Measurements from ENCODE around the gene SYNM. TPM values are rescaled to one million over a fixed set of nuclear protein-coding genes. Genes with fewer than 3 reads are reported as not detected.

SYNM gene
- polyA plus RNA-seq, 2 donors = 20.3 to 40.8 TPM

DNA sequence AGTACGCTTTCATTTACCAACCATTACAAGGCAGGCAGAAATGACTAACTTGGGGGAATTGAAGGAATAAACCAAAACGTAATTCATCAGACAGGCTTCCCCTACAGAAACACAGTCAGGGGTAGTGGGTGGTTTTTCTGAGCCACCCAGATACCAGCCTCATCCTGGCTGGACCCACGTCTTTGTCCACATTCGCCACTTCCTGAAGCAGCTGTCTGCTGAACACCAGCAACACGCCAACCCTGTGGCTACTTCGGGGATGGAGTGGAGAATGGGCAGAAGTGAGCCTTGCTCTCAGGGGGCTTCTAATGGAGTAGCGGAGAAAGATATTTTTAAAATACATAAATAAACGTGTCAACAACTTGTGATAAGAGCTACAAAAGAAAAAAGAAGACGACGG, 40.1 kb downstream of the SYNM start:
- Histone ChIP-seq H3K9me3 (ENCODE audit: control insufficient read depth in 2 of 2, insufficient read depth in 1 of 2, low read depth in 1 of 2, low read length in 1 of 2) (no peaks in the 10 kb centered on the region), H3K36me3 (ENCODE audit: control insufficient read depth in 2 of 2, insufficient read depth in 2 of 2, low read length in 1 of 2) (peaks cover 0 to 3% of the 10 kb centered on the region in 2 donors), H3K4me3 (ENCODE audit: low read depth in 1 of 2, low read length in 2 of 2) (no peak overlapping the region), H3K27me3 (ENCODE audit: control insufficient read depth in 1 of 2, insufficient read depth in 2 of 2, low read length in 2 of 2) (no peaks in the 10 kb centered on the region), H3K27ac (ENCODE audit: low read depth in 2 of 2, low read length in 1 of 2) (peak overlapping the region in 1 of 2 donors; percentile 65), H3K4me1 (ENCODE audit: control insufficient read depth in 2 of 2, insufficient read depth in 2 of 2, low read length in 1 of 2) (no peaks in the 10 kb centered on the region)
- WGBS, 2 donors = 87 to 90% methylated on average over 10 of the region's 10 CpGs

DNA sequence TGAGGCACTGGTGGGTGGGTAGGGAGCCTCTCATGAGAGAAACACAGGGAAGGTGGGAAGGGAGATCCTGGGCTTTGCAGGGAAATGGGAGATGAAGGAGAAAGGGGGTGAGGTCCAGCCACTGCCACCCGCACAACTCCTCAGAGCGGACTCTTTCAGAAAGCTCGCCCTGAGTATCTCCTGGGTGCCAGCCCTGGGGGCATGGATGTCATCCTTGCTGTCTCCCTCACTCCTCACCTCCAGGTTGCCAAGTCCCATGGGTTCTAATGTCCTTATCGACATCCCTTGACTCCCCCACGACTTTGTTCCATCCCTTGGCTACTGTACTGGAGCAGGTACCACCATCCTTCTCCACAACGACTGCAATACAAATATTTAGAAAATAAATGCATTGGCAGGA, 40.9 kb downstream of the SYNM start:
- Histone ChIP-seq H3K36me3 (ENCODE audit: control insufficient read depth in 2 of 2, insufficient read depth in 2 of 2, low read length in 1 of 2) (peaks cover 0 to 3% of the 10 kb centered on the region in 2 donors), H3K4me3 (ENCODE audit: low read depth in 1 of 2, low read length in 2 of 2) (no peak overlapping the region), H3K27ac (ENCODE audit: low read depth in 2 of 2, low read length in 1 of 2) (peak overlapping the region in 1 of 2 donors; percentile 40), H3K27me3 (ENCODE audit: control insufficient read depth in 1 of 2, insufficient read depth in 2 of 2, low read length in 2 of 2) (no peaks in the 10 kb centered on the region), H3K9me3 (ENCODE audit: control insufficient read depth in 2 of 2, insufficient read depth in 1 of 2, low read depth in 1 of 2, low read length in 1 of 2) (no peaks in the 10 kb centered on the region), H3K4me1 (ENCODE audit: control insufficient read depth in 2 of 2, insufficient read depth in 2 of 2, low read length in 1 of 2) (no peaks in the 10 kb centered on the region)
- 82 to 87% methylated on average over 6 of the region's 6 CpGs for WGBS, 2 donors

DNA sequence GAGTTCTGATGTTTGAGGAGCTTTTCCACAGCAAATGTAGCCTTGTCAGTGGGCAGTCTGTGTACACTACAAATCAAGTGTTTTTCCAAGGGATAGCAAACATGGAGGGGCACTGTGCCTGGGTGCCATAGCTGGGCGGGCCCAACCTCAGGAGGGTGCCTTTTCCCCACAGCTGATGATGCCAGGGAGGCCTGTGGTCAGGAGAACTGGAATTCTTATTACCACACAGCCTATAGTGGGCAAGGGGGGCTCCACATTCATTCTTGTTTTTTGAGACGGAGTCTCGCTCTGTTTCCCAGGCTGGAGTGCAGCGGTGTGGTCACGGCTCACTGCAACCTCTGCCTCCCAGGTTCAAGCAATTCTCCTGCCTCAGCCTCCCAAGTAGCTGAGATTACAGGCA, 41.8 kb downstream of the SYNM start:
- peak overlapping the region in 1 of 2 donors; percentile 64 for H3K27ac ChIP-seq (ENCODE audit: low read depth in 2 of 2, low read length in 1 of 2)
- H3K27me3 ChIP-seq (ENCODE audit: control insufficient read depth in 1 of 2, insufficient read depth in 2 of 2, low read length in 2 of 2) = no peaks in the 10 kb centered on the region
- 96 to 97% methylated on average over 5 of the region's 5 CpGs for WGBS, 2 donors
- peaks cover 2 to 3% of the 10 kb centered on the region in 2 donors for H3K36me3 ChIP-seq (ENCODE audit: control insufficient read depth in 2 of 2, insufficient read depth in 2 of 2, low read length in 1 of 2)
- no peak overlapping the region for H3K4me3 ChIP-seq (ENCODE audit: low read depth in 1 of 2, low read length in 2 of 2)
- H3K4me1 ChIP-seq (ENCODE audit: control insufficient read depth in 2 of 2, insufficient read depth in 2 of 2, low read length in 1 of 2) = no peaks in the 10 kb centered on the region
- H3K9me3 ChIP-seq (ENCODE audit: control insufficient read depth in 2 of 2, insufficient read depth in 1 of 2, low read depth in 1 of 2, low read length in 1 of 2) = no peaks in the 10 kb centered on the region

DNA sequence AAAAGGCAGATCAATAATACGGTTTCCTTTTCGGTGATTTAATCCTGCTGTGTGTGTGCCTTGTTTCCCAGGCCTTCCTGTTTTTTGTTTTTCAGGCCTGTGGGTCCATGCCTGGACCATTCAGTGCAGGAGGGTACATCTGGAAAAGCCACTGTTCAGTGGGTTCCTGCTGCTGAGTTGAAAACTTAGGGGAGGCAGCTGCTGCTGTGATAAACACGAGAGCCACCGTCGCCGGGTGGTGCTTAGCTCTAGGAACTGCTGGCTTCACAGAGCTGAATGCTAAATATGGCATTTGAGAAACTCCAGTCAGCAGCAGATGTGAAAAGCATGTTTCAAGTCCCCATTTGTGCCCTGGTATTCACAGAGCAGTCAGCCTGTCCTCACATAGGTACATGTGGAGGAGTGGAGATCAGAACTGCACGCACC, 44.0 kb downstream of the SYNM start:
- no peaks in the 10 kb centered on the region for H3K9me3 ChIP-seq (ENCODE audit: control insufficient read depth in 2 of 2, insufficient read depth in 1 of 2, low read depth in 1 of 2, low read length in 1 of 2)
- no peaks in the 10 kb centered on the region for H3K4me1 ChIP-seq (ENCODE audit: control insufficient read depth in 2 of 2, insufficient read depth in 2 of 2, low read length in 1 of 2)
- H3K36me3 ChIP-seq (ENCODE audit: control insufficient read depth in 2 of 2, insufficient read depth in 2 of 2, low read length in 1 of 2) = peaks cover 2 to 3% of the 10 kb centered on the region in 2 donors
- H3K27ac ChIP-seq (ENCODE audit: low read depth in 2 of 2, low read length in 1 of 2) = no peak overlapping the region
- H3K4me3 ChIP-seq (ENCODE audit: low read depth in 1 of 2, low read length in 2 of 2) = no peak overlapping the region
- 65 to 77% methylated on average over 7 of the region's 7 CpGs for WGBS, 2 donors
- H3K27me3 ChIP-seq (ENCODE audit: control insufficient read depth in 1 of 2, insufficient read depth in 2 of 2, low read length in 2 of 2) = no peaks in the 10 kb centered on the region

DNA sequence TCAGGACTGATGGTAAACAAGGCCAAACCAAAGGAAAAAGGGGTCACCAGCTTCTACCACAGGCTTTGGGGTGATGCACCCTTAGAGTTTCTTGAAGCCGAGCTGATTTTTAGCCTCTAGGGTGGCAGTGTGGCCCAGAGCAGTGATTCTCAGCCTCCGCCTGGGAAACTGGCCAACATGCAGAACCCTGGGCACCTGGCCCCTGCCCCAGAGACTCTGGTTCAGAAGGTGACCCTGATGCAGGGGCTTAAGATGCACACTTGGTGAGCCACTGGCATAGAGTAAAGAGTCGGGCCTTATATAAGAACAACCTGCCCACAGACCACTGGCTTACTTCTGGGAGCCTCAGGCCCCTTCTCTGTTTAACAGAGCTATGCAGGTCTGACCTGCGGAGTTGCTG, 44.5 kb downstream of the SYNM start:
- no peaks in the 10 kb centered on the region for H3K4me1 ChIP-seq (ENCODE audit: control insufficient read depth in 2 of 2, insufficient read depth in 2 of 2, low read length in 1 of 2)
- no peaks in the 10 kb centered on the region for H3K9me3 ChIP-seq (ENCODE audit: control insufficient read depth in 2 of 2, insufficient read depth in 1 of 2, low read depth in 1 of 2, low read length in 1 of 2)
- WGBS, 2 donors = 94 to 100% methylated on average over 4 of the region's 4 CpGs
- H3K27ac ChIP-seq (ENCODE audit: low read depth in 2 of 2, low read length in 1 of 2) = no peak overlapping the region
- no peaks in the 10 kb centered on the region for H3K27me3 ChIP-seq (ENCODE audit: control insufficient read depth in 1 of 2, insufficient read depth in 2 of 2, low read length in 2 of 2)
- no peak overlapping the region for H3K4me3 ChIP-seq (ENCODE audit: low read depth in 1 of 2, low read length in 2 of 2)
- peaks cover 2 to 3% of the 10 kb centered on the region in 2 donors for H3K36me3 ChIP-seq (ENCODE audit: control insufficient read depth in 2 of 2, insufficient read depth in 2 of 2, low read length in 1 of 2)

DNA sequence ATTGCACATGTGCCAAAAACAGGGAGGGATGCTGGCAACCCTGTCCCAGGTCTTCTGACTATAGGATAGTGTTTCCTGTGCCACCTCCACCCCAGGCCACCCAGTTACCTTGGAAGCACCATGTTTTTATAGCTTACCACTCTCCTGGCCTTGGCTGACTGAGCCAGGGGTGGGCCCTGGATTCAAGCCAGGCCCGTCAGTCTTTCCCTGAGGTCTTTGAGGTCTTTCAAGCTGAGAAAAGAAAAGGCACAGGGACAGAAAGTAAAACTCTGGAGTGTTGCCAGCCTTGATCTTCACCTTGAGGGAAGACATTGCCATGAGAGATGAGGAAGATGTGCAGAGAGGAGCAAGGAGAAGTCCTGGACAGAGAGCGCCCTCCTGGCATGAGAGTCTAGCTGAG, 46.3 kb downstream of the SYNM start:
- no peak overlapping the region for H3K27ac ChIP-seq (ENCODE audit: low read depth in 2 of 2, low read length in 1 of 2)
- H3K36me3 ChIP-seq (ENCODE audit: control insufficient read depth in 2 of 2, insufficient read depth in 2 of 2, low read length in 1 of 2) = peaks cover 2 to 3% of the 10 kb centered on the region in 2 donors
- 71 to 79% methylated on average over 2 of the region's 2 CpGs for WGBS, 2 donors

DNA sequence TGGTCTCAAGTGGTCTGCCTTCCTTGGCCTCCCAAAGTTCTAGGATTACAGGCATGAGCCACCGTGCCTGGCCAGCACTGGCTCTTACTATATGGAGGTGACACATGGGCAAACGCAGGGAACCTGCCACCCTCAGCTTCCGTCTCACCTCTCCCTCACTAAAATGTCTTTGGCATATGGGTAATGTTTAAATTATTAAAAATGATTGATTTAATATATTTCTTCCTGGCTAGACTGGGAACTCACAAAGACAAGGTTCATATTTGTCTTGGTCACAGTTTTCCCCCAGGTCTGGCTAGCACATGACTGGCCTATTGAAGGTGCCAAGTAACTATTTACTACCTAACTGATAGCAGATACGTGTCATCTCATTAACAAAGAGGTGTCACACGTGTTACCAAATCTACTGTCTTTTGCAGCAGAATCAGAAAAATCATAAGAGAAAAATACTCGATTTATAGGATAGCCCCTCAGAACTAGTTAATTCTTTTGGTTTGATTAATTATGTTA, 48.2 kb downstream of the SYNM start:
- no peaks in the 10 kb centered on the region for H3K9me3 ChIP-seq (ENCODE audit: control insufficient read depth in 2 of 2, insufficient read depth in 1 of 2, low read depth in 1 of 2, low read length in 1 of 2)
- H3K27me3 ChIP-seq (ENCODE audit: control insufficient read depth in 1 of 2, insufficient read depth in 2 of 2, low read length in 2 of 2) = no peaks in the 10 kb centered on the region
- peaks cover 0 to 2% of the 10 kb centered on the region in 2 donors for H3K4me1 ChIP-seq (ENCODE audit: control insufficient read depth in 2 of 2, insufficient read depth in 2 of 2, low read length in 1 of 2)
- no peak overlapping the region for H3K27ac ChIP-seq (ENCODE audit: low read depth in 2 of 2, low read length in 1 of 2)
- WGBS, 2 donors = 73 to 75% methylated on average over 6 of the region's 6 CpGs
- peaks cover 0 to 2% of the 10 kb centered on the region in 2 donors for H3K36me3 ChIP-seq (ENCODE audit: control insufficient read depth in 2 of 2, insufficient read depth in 2 of 2, low read length in 1 of 2)
- H3K4me3 ChIP-seq (ENCODE audit: low read depth in 1 of 2, low read length in 2 of 2) = no peak overlapping the region

More for the DNA sequence above, 46.3 kb downstream of the SYNM start:
- H3K4me1 ChIP-seq (ENCODE audit: control insufficient read depth in 2 of 2, insufficient read depth in 2 of 2, low read length in 1 of 2) = no peaks in the 10 kb centered on the region
- no peak overlapping the region for H3K4me3 ChIP-seq (ENCODE audit: low read depth in 1 of 2, low read length in 2 of 2)
- no peaks in the 10 kb centered on the region for H3K27me3 ChIP-seq (ENCODE audit: control insufficient read depth in 1 of 2, insufficient read depth in 2 of 2, low read length in 2 of 2)
- no peaks in the 10 kb centered on the region for H3K9me3 ChIP-seq (ENCODE audit: control insufficient read depth in 2 of 2, insufficient read depth in 1 of 2, low read depth in 1 of 2, low read length in 1 of 2)

DNA sequence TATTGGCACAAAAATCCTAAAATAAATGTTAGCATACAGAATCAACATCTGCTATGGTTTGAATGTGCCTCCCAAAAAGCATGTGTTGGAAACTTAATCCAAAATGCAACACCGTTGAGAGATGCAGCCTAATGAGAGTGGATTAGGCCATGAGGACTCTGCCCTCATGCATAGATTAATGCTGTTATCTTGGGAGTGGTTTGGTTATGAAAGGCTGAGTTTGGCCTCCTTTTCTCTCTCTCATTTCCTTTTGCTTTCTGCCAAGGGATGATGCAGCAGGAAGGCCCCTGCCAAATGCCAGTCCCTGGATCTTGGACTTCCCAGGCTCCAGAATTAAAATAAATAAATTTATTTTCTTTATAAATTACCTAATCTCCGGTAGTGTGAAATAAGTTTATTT, 49.4 kb downstream of the SYNM start:
- no peak overlapping the region for H3K4me3 ChIP-seq (ENCODE audit: low read depth in 1 of 2, low read length in 2 of 2)
- peaks cover 0 to 8% of the 10 kb centered on the region in 2 donors for H3K36me3 ChIP-seq (ENCODE audit: control insufficient read depth in 2 of 2, insufficient read depth in 2 of 2, low read length in 1 of 2)
- no peaks in the 10 kb centered on the region for H3K27me3 ChIP-seq (ENCODE audit: control insufficient read depth in 1 of 2, insufficient read depth in 2 of 2, low read length in 2 of 2)
- WGBS, 2 donors = 48 to 49% methylated on average over 2 of the region's 2 CpGs
- no peaks in the 10 kb centered on the region for H3K9me3 ChIP-seq (ENCODE audit: control insufficient read depth in 2 of 2, insufficient read depth in 1 of 2, low read depth in 1 of 2, low read length in 1 of 2)
- no peak overlapping the region for H3K27ac ChIP-seq (ENCODE audit: low read depth in 2 of 2, low read length in 1 of 2)
- peaks cover 2% of the 10 kb centered on the region in 2 donors for H3K4me1 ChIP-seq (ENCODE audit: control insufficient read depth in 2 of 2, insufficient read depth in 2 of 2, low read length in 1 of 2)

DNA sequence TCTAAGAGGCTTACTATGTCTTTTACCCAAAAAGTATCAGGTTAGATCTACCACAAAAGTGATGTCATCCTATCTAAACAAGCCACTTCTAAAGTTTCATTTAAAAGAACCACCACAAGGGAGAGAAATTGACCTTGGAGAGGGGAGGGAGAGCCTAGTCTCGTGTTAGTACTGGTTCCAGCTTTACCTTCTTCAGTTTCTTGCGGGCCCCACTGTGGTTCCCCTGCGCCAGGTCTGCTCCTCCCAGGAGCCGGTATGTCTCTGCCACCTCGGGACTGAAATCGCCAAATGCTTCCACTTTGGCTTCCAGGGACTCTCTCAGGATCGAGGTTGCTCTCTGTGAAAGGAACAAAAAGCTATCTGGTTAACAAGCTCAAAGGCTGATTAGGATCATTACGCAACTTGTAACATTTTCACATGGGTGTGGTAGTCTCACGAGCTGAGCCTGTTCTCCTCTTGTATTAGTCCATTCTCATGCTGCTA, 51.1 kb downstream of the SYNM start:
- Histone ChIP-seq H3K4me3 (ENCODE audit: low read depth in 1 of 2, low read length in 2 of 2) (no peak overlapping the region), H3K27me3 (ENCODE audit: control insufficient read depth in 1 of 2, insufficient read depth in 2 of 2, low read length in 2 of 2) (no peaks in the 10 kb centered on the region), H3K36me3 (ENCODE audit: control insufficient read depth in 2 of 2, insufficient read depth in 2 of 2, low read length in 1 of 2) (peaks cover 3 to 8% of the 10 kb centered on the region in 2 donors), H3K27ac (ENCODE audit: low read depth in 2 of 2, low read length in 1 of 2) (peak overlapping the region; percentile 62 to 85), H3K9me3 (ENCODE audit: control insufficient read depth in 2 of 2, insufficient read depth in 1 of 2, low read depth in 1 of 2, low read length in 1 of 2) (no peaks in the 10 kb centered on the region), H3K4me1 (ENCODE audit: control insufficient read depth in 2 of 2, insufficient read depth in 2 of 2, low read length in 1 of 2) (peaks cover 2% of the 10 kb centered on the region in 2 donors)
- WGBS, 2 donors = 73 to 74% methylated on average over 9 of the region's 9 CpGs

DNA sequence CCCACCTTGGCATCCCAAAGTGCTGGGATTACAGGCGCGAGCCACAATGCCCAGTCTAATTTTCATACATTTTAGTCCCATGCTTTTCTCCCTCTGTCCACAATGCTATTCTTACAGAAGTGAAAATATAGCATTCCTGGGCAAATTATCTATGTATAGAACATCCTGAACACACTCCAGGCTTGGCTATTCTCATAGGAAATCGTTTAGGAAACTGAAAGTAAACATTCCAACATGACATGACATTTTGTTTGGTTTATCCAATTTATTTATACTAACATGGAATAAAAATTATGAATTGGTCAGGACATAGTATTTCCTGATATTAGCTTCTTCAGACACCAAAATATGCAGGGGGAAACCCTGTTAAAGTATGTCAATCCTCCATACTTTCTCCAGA, 52.6 kb downstream of the SYNM start:
- Histone ChIP-seq H3K36me3 (ENCODE audit: control insufficient read depth in 2 of 2, insufficient read depth in 2 of 2, low read length in 1 of 2) (peaks cover 6% of the 10 kb centered on the region in 2 donors), H3K27ac (ENCODE audit: low read depth in 2 of 2, low read length in 1 of 2) (no peak overlapping the region), H3K4me3 (ENCODE audit: low read depth in 1 of 2, low read length in 2 of 2) (no peak overlapping the region), H3K27me3 (ENCODE audit: control insufficient read depth in 1 of 2, insufficient read depth in 2 of 2, low read length in 2 of 2) (no peaks in the 10 kb centered on the region), H3K9me3 (ENCODE audit: control insufficient read depth in 2 of 2, insufficient read depth in 1 of 2, low read depth in 1 of 2, low read length in 1 of 2) (no peaks in the 10 kb centered on the region), H3K4me1 (ENCODE audit: control insufficient read depth in 2 of 2, insufficient read depth in 2 of 2, low read length in 1 of 2) (peaks cover 2% of the 10 kb centered on the region in 2 donors)
- 54 to 58% methylated on average over 3 of the region's 3 CpGs for WGBS, 2 donors

All from esophagus (tissue), 2 donors.